Retinal pigment epithelial cell (primary cell): ENCODE data around the gene APPL2.
A peak's percentile ranks its signal among the peaks of the same experiment; 100 is the strongest.

Experiments
- DNase-seq: peaks from one replicate; pipeline ENCODE4 v3.0.0-alpha.2; 2010; ENCODE audit warnings: low read depth
- H3K4me3 ChIP-seq: 2 replicates; pipeline ENCODE4 v1.5.1; 2011; ENCODE audit warnings: mild to moderate bottlenecking, low read length, control low read depth, moderate library complexity
- CTCF ChIP-seq: conservative IDR thresholded peaks from 2 replicates; pipeline ENCODE4 v1.5.1; 2011; ENCODE audit warnings: low read depth, low read length, control low read depth, inconsistent platforms

Gene APPL2

DNA sequence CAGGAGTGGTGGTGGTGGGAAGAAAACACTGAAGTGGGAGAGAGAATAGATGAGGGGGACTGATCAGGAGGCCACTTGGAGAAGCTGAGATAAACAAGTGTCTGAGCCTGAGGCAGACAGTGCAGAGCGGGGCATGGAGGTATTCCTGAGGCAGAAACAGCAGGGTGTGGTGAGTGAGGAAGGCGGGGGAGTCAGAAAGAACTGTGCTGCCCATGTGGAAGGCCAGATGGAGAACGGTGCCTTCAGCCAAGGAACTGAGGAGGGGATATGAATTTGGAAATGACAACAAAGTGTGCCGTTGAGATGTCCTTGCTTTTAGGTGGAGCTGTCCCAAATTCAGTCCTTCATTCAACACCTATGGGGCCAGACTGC lies 13.7 kb downstream of the APPL2 start:
- no peak overlapping the region for H3K4me3 ChIP-seq
- TF ChIP-seq CTCF: no peak
- no peak for DNase-seq

- H3K4me3 ChIP-seq: no peak overlapping the region
- no peak for TF ChIP-seq CTCF
- no peak for DNase-seq
Observed at GRCh38 chr12:105221583-105222283, 14.2 kb downstream of the APPL2 start.

- TF ChIP-seq CTCF: no peak
- H3K4me3 ChIP-seq: no peak overlapping the region
- peak; percentile 87 for DNase-seq
Observed at GRCh38 chr12:105220929-105221290, 15.1 kb downstream of the APPL2 start.

DNA sequence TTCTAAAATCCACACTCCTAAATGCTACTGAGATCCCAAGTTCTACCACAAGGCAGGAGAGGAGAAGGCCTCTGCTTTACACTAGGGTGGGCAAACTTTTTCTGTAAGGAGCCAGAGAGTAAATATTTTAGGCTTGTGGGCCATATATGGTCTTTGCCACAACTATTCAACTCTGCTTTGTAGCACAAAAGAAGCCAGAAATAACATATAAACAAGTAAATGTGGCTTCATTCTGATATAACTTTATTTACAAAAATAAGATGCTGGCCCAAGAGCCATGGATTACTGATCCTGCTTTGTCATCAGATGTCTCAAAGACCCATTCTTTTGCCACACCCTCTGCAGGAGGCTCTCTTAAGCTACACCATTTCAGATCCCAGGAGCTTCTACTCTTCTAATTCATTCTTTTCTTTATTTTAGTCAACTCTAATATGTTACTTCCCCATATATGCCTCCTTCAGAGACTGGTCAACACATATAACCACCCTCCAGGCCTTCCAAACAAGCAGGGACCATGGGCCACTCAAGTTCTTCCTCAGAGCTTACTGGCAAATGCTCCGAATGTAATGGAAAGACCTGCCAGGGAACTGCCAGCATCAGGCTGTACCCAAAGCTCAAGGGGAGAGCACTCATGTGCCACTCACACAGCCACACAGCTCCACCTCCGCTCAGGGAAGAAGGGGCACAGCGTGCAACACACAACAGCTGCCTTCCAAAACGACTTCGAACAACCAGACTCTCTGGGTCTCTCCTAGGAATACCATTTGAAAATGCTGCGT lies 15.6 kb downstream of the APPL2 start:
- no peak overlapping the region for H3K4me3 ChIP-seq
- no peak for TF ChIP-seq CTCF

GRCh38 chr12:105219261-105220028 lies 16.5 kb downstream of the APPL2 start:
- DNase-seq: no peak
- H3K4me3 ChIP-seq: no peak overlapping the region
- TF ChIP-seq CTCF: no peak

More for the DNA sequence above, 15.6 kb downstream of the APPL2 start:
- DNase-seq: no peak

- no peak for TF ChIP-seq CTCF
- no peak for DNase-seq
- H3K4me3 ChIP-seq: no peak overlapping the region
Observed at GRCh38 chr12:105218434-105218833, 17.5 kb downstream of the APPL2 start.
